Superior temporal gyrus (tissue), 1 donor: ENCODE results near the gene PSMA7.

Experiments used
- DNase-seq: peaks from one replicate; pipeline ENCODE4 v3.0.0-alpha.2; 2016; ENCODE audit errors: extremely low spot score

Gene PSMA7

DNA sequence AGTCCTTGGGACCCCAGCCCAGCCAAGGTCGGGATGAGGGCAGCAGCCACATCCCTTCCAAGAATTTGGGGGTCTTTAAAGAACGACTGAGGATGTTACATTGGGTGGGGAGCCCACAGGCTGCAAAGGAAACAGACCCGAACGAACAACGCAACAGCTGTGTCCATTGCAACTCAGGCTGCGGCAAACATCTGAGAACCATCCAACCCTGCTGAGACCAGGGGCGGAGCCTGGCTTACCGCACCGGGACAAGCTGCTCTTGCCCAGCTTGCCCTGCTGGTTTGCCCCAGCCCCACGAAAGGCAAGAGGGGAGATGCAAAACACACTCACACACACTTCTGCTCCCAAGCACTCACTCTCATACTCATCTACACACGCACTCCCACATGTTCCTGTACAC is 56.0 kb downstream of the PSMA7 start:
- DNase-seq = no peak
